GM13977 (cell line): ENCODE data around the gene ARHGEF40.

Source experiments
- DNase-seq: peaks from one replicate; pipeline ENCODE4 v3.0.0; 2012; ENCODE audit warnings: low spot score
- in situ Hi-C: fragments of 300-500 bp; cut with MboI; formaldehyde crosslinking; loops from one replicate; pipeline ENCODE4 v1.12.0; 2022; ENCODE audit warnings: low sequenced_read_pairs, low pct_unique_long_range_greater_than_20kb, mixed read lengths, inconsistent platforms; ENCODE audit not compliant: unreplicated experiment
- TF ChIP-seq, protein P1 (sequence below): IDR thresholded peaks from 2 replicates; pipeline ENCODE4 v1.5.1; 2012; ENCODE audit warnings: mild to moderate bottlenecking, control low read depth; ENCODE audit not compliant: insufficient read depth; ENCODE audit errors: extremely low read depth, missing control alignments

Gene ARHGEF40

DNA sequence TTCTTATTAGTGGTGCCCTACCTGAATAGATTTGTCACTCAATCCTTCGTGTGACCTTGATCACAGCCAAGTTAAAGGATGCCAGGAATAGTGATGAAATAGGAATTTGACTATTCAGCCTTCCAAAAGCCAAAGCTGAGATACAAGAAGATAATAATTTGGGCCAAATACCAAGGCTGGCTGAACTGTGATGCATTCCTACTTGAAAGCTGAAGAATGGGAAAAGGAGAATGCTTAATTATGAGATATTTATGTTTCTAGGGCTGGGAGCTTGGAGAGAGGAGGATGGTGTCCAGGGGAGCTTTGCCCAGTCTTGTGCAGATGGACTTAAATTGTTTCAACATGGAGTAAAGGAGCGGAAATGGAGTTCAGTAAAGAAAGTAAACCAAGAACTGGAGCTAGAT, 22.7 kb upstream of the ARHGEF40 start:
- DNase-seq: no peak
- TF ChIP-seq, protein P1, sequence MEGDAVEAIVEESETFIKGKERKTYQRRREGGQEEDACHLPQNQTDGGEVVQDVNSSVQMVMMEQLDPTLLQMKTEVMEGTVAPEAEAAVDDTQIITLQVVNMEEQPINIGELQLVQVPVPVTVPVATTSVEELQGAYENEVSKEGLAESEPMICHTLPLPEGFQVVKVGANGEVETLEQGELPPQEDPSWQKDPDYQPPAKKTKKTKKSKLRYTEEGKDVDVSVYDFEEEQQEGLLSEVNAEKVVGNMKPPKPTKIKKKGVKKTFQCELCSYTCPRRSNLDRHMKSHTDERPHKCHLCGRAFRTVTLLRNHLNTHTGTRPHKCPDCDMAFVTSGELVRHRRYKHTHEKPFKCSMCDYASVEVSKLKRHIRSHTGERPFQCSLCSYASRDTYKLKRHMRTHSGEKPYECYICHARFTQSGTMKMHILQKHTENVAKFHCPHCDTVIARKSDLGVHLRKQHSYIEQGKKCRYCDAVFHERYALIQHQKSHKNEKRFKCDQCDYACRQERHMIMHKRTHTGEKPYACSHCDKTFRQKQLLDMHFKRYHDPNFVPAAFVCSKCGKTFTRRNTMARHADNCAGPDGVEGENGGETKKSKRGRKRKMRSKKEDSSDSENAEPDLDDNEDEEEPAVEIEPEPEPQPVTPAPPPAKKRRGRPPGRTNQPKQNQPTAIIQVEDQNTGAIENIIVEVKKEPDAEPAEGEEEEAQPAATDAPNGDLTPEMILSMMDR: no peak
- in situ Hi-C loops: no loop called here

DNA sequence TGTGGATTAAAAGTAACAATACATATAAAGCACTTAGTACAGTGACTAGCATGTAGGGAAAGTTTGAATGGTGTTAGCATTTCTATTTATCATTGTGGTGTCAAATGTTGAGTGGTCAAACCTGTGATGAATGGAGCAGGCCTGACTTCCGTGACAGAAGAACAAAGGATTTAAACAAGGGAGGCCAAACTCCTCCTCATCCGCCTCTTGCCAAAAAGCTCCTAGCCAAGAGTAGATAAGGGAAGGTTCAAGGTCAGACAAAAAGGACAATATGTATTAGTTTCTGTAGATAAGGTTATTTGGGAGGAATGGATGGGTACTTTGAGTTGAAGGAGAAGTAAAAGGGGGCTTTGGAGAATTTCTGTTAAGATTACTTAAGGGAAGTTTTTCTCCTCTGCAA, 21.5 kb upstream of the ARHGEF40 start:
- in situ Hi-C loops: no loop called here
- no peak for DNase-seq
- TF ChIP-seq, protein P1: no peak

DNA sequence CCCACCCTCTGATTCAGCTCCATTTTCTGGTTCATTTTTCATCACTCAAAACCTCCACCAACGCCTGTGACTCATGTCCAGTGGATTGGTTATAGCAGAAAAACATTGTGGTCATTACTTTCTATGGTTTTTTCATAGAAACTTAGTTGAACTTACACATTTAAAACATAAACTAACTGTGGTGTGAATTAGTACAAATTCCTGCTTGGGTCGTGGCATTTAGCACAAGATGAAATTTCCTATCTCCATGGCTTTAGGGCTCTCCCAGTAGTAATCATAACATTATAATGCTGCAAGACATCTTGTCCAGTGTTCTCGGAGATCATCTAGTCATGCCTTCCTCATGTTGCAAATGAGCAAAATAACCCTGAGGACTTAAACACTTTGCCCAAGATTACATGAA, 20.8 kb upstream of the ARHGEF40 start:
- TF ChIP-seq, protein P1: no peak
- no peak for DNase-seq
- in situ Hi-C loops: no loop called here

DNA sequence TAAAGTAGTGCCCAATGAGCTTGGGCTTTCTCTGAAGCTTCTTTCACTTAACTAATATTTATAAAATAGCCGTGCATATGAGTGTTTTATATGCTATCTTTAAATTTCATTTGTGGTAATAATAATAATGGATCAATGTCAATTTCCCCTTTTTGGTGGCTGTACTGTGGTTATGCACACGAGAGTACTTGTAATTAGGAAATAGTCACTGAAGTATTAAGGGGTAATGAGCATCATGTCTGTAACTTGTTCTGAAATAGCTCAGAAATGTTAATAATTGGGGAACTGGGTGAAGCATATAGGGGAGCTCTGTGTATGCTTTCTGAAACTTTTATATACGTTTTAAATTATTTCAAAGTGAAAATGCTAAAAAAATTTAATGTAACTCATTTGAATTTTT, 19.5 kb upstream of the ARHGEF40 start:
- no peak for DNase-seq
- in situ Hi-C loops: no loop called here
- TF ChIP-seq, protein P1: no peak

DNA sequence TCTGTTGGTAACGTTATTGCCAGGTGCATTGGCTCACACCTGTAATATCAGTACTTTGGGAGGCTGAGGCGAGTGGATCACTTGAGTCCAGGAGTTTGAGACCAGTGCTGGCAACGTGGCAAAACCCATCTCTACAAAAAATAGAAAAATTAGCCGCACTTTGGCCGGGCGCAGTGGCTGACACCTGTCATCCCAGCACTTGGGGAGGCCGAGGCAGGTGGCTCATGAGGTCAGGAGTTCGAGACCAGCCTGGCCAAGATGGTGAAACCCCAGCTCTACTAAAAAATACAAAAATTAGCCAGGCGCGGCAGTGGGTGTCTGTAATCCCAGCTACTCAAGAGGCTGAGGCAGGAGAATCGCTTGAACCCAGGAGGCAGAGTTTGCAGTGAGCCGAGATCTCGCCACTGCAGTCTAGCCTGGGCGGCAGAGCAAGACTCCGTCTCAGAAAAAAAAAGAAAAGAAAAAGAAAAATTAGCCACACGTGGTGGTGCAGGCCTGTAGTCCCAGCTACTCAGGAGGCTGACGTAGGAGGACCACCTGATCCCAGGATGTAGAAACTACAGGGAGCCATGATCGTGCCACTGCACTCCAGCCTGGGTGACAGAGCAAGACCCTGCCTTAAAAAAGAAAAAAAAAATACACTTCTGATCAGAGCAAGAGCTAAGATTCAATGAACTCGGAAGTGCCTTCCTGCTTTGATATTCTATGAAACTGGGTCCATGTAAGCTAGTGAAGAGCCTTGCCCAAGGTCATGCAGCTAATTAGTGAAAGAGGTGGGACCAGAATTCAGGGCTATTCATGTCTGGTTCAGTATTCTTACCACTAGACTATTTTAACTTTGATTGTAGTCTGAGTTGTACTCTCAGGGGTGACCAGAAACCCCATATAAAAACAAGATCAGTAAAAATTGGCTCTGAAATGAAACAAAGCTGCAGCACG, 16.7 kb upstream of the ARHGEF40 start:
- TF ChIP-seq, protein P1: no peak
- in situ Hi-C loops: no loop called here
- DNase-seq: no peak

DNA sequence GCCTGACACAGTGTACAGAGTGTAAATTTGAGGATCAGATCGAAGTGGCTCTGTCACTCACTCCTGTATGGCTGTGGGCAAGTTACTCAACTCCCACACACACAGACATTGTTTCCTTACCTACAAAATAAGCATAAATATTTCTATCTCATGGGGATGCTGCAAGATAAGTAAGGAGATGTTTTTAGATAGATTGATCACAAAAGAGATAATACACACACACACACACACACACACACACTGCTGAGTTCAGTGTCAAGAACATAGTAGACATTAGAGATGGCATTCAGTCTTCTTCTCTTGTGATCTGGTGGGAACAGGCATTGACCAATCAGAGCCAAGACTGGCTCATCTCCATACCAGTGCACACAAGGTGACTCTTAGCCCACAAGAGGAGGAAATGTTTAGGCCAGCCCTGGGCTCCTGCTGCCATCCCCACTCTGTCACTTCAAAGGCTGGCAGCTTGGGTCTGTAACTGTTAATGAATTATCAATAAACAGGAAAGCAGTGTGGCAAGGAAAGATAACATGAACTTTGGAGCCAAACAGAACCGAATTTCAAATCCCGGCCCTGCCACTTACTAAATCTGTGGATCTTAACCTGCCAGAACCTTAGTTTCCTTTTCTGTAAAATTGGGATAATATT, 15.9 kb upstream of the ARHGEF40 start:
- DNase-seq: no peak
- in situ Hi-C loops: no loop called here
- TF ChIP-seq, protein P1: no peak
